Right lobe of liver (tissue), 4 donors: Measurements from ENCODE around the gene AKT3.

ENCODE experiments used
- CTCF ChIP-seq, 4 donors: fragments of 200-600 bp in 3 of 4; fragments of 450-650 bp in 1 of 4; IDR thresholded peaks; one replicate each; pipeline versions ENCODE4 v1.5.1 to v1.8.0; 2016 to 2022; ENCODE audit warnings: antibody characterized with exemption in 4 of 4, mild to moderate bottlenecking in 2 of 4
- POLR2A ChIP-seq: fragments of 450-650 bp; IDR thresholded peaks from one replicate; pipeline ENCODE4 v1.6.1; 2017; ENCODE audit warnings: antibody characterized with exemption, mild to moderate bottlenecking
- donor health status: DM: no; HTN: no; CAD: no.
- donor health status: DM: no; HTN: no; CAD: no.
- donor health status: DM: no; HTN: yes; CAD: no.

DNA sequence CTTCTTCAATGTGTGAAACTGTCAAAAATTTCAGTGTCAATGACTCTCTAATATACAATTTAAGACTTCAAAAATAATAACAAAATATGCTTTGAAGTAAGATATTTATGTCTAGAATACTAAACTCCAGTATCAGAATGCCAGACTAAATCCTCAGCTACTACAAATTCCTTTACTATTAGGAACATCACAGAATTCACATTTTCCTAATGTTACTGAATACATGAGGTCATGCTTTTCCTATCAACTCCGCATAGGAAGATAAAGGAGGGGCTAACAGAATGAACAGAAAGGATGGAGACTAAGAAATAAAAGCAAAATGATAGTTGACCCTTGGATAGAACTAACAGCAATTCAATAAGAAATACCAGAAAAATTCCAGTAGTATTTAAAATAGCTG is 301.5 kb downstream of the AKT3 start:
- TF ChIP-seq CTCF (IDR thresholded peaks at IDR 0.05) (no peak), POLR2A (no peak)
